ENCODE results near the gene IGFBP6.

DNA sequence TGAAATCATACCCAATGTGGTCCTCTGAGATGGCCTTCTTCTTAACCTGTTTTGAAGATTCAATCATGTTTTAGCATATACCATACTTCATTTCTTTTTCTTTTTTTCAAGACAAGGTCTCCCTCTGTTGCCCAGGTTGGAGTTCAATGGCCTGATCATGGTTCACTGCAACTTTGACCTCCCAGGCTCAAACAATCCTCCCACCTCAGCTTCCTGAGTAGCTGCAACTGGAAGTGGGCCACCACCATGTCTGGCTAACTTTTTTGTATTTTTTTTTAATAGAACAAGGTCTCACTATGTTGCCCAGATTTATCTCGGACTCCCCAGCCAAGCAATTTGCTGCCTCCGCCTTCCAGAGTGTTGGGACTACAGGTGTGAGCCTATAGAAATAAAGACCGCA is 36.3 kb downstream of the IGFBP6 start:
- TF ChIP-seq GATA3 (IDR thresholded peaks at IDR 0.05; ENCODE audit: low read depth, low read length) (no peak), GATA2 (IDR thresholded peaks at IDR 0.05; ENCODE audit: low read depth, low read length) (no peak)

Data from SH-SY5Y (cell line).